ENCODE measurements around the gene AFMID. TPM values are rescaled to one million over a fixed set of nuclear protein-coding genes. Genes with fewer than 3 reads are reported as not detected.

Gene AFMID
- total and polyA plus RNA-seq, 2 of the 13 experiments (the other 11 are each of a cell fraction or from before 2014, with no cell fraction given) = 249 to 270 TPM

- TF ChIP-seq, protein P1, sequence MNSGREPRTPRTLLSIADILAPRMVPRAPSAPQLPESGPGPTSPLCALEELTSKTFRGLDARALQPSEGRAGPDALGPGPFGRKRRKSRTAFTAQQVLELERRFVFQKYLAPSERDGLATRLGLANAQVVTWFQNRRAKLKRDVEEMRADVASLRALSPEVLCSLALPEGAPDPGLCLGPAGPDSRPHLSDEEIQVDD (CRISPR knock-in tag; IDR thresholded peaks at IDR 0.05; ENCODE audit: borderline replicate concordance) = no peak
- 0 out of 2 replicates have a peak, but pooled peaks have one; percentile 42 for TF ChIP-seq ZBTB1 (CRISPR knock-in tag; IDR thresholded peaks at IDR 0.05; ENCODE audit: borderline replicate concordance)
- TF ChIP-seq ARHGAP35 (CRISPR knock-in tag; IDR thresholded peaks at IDR 0.05; ENCODE audit: borderline replicate concordance) = no peak
- no peak for TF ChIP-seq SIN3A (IDR thresholded peaks at IDR 0.05; ENCODE audit: borderline replicate concordance, low read depth, low read length)
- TF ChIP-seq, protein P2, sequence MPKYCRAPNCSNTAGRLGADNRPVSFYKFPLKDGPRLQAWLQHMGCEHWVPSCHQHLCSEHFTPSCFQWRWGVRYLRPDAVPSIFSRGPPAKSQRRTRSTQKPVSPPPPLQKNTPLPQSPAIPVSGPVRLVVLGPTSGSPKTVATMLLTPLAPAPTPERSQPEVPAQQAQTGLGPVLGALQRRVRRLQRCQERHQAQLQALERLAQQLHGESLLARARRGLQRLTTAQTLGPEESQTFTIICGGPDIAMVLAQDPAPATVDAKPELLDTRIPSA (CRISPR knock-in tag; IDR thresholded peaks at IDR 0.05; ENCODE audit: borderline replicate concordance) = no peak
- peak; percentile 50 for TF ChIP-seq KDM2A (CRISPR knock-in tag; IDR thresholded peaks at IDR 0.05; ENCODE audit: borderline replicate concordance, low read depth)
- no peak for TF ChIP-seq BRD4 (CRISPR knock-in tag; IDR thresholded peaks at IDR 0.05)
- no peak for TF ChIP-seq PRMT3 (CRISPR knock-in tag; IDR thresholded peaks at IDR 0.05; ENCODE audit: borderline replicate concordance, low read depth)
- no peak for TF ChIP-seq ZNF609 (CRISPR knock-in tag; IDR thresholded peaks at IDR 0.05; ENCODE audit: borderline replicate concordance)
- TF ChIP-seq ZNF558 (CRISPR knock-in tag; IDR thresholded peaks at IDR 0.05; ENCODE audit: borderline replicate concordance) = peak; percentile 19; the same call in 1 of the 2 replicates
- TF ChIP-seq BHLHE40 (IDR thresholded peaks at IDR 0.05; ENCODE audit: low read length) = no peak
- no peak for TF ChIP-seq MTF1 (CRISPR knock-in tag; IDR thresholded peaks at IDR 0.05)
- TF ChIP-seq ZNF550 (CRISPR knock-in tag; IDR thresholded peaks at IDR 0.05; ENCODE audit: borderline replicate concordance) = no peak; the same call in 1 of the 2 replicates
- no peak for TF ChIP-seq MEIS1 (CRISPR knock-in tag; IDR thresholded peaks at IDR 0.05; ENCODE audit: borderline replicate concordance)
- no peak for TF ChIP-seq ZNF451 (CRISPR knock-in tag; IDR thresholded peaks at IDR 0.05)
- TF ChIP-seq HMGA1 (CRISPR knock-in tag; conservative IDR thresholded peaks at IDR 0.05) = no peak
- TF ChIP-seq FOXM1 (CRISPR knock-in tag; IDR thresholded peaks at IDR 0.05) = no peak
- TF ChIP-seq SP4 (CRISPR knock-in tag; IDR thresholded peaks at IDR 0.05) = no peak
- no peak for TF ChIP-seq ATF6 (CRISPR knock-in tag; conservative IDR thresholded peaks at IDR 0.05)
- no peak for TF ChIP-seq POLR2AphosphoS2 (IDR thresholded peaks at IDR 0.05; ENCODE audit: low read depth, low read length)
- no peak for TF ChIP-seq HNRNPUL1 (IDR thresholded peaks at IDR 0.05; ENCODE audit: low read depth, low read length)
- no peak for TF ChIP-seq ZNF160 (CRISPR knock-in tag; IDR thresholded peaks at IDR 0.05)
Measured at GRCh38 chr17:78137392-78138203, 49.6 kb upstream of the AFMID start (continued).

Data from HepG2 (cell line).